Activated T-cell treated with anti-CD3 and anti-CD28 coated beads, Interleukin-2, amount 50 U/mL, for 1 hour (primary cell): ENCODE results near the gene HHAT.

Source experiments
- DNase-seq: peaks from one replicate; pipeline ENCODE4 v3.0.0-alpha.2; 2020

Gene HHAT

GRCh38 chr1:210328746-210329503 lies at the start of gene HHAT:
TSS of gene HHAT (plus strand) at chr1:210328902. CDS start at chr1:210348976, 20,074 bp downstream.
- peak; percentile 63 for DNase-seq

- DNase-seq, result no peak
Measured at GRCh38 chr1:210280221-210280620, 48.5 kb upstream of the HHAT start.

- DNase-seq, result no peak
Measured at GRCh38 chr1:210288116-210288515, 40.6 kb upstream of the HHAT start.

DNA sequence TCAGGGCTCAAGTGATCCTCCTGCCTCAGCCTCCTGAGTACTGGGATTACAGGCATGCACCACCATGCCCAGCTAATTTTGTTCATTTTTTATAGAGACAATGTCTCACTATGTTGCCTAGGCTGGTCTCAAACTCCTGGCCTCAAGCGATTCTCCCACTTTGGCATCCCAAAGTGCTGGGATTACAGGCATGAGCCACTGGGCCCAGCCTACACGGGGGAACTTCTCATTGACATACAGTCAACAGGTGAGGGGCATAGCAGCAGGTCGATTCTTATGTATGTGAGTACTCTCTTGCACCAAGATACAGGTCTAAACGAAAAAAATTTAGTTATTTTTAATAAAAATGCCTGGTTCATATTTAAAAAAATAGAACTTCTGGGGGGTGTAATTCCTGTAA lies 39.5 kb upstream of the HHAT start:
- DNase-seq, result no peak

- DNase-seq, result no peak
Measured at GRCh38 chr1:210291081-210291764, 37.5 kb upstream of the HHAT start.

- no peak for DNase-seq
Measured at GRCh38 chr1:210291786-210292230, 36.9 kb upstream of the HHAT start.

- DNase-seq, result peak; percentile 30
Measured at GRCh38 chr1:210292231-210292871, 36.4 kb upstream of the HHAT start.

DNA sequence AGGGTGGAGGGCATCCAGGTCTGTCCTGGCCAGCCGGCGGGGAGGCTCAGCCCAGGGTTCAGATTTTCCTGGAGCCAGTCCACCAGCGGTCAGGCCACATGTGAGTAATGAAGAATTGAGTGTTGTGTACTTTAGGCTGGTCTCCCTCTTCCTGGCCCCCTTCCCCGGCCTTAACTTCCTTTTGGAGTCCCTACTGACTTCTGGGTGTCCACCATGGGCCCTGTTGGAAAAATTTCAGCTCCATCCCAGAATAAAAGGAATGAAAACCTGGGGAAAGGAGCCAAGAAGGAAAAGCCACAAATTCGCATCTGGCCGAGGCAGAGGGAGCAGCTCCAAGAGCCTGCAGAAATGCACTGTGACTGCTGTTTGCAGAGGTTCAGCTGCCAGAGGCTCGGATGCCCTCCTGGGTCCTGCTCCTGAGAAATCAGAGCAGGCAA lies 35.5 kb upstream of the HHAT start:
- no peak for DNase-seq

DNA sequence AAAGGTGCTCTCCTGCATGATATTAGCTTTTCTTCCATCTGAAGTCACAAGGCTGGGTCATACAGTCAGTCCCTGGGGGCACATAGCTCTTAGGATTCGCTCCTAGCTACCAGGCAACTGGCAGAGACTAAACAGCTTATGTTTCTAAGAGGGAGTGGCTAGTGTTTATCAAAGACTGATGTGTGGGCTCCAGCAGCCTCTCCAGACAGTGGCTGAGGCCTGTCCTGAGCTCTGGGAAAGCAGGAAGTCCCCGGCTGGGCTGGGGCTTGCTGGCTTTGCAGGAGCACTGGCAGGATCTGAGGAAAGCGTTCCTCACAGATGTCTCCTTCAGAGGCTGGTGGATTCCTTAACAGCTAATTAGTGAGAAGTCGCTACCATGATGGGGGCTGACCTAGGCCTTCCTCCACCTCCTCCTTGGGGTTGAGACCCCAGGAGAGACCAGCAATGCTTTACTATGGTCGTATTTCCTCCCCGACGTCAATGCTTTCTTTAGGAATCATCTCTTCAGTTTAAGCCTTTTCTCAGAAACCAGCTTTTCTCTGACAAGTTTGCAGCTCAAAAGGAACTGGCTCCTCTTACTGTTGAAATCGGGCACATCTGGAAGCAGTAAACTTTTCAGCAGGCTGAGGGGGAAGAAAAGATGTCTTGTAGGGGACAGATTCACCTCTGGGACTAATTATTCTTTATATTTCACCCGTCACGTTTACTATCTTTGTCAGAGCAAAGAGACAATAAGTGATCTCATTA lies 33.5 kb upstream of the HHAT start:
- DNase-seq, result no peak

GRCh38 chr1:210296682-210297081 lies 32.0 kb upstream of the HHAT start:
- no peak for DNase-seq

- DNase-seq, result no peak
Measured at GRCh38 chr1:210298296-210298695, 30.4 kb upstream of the HHAT start.

GRCh38 chr1:210298936-210299335 lies 29.8 kb upstream of the HHAT start:
- no peak for DNase-seq

GRCh38 chr1:210299501-210299900 lies 29.2 kb upstream of the HHAT start:
- DNase-seq, result no peak

GRCh38 chr1:210300923-210301614 lies 27.6 kb upstream of the HHAT start:
- no peak for DNase-seq

- no peak for DNase-seq
Measured at GRCh38 chr1:210301615-210302000, 27.1 kb upstream of the HHAT start.

DNA sequence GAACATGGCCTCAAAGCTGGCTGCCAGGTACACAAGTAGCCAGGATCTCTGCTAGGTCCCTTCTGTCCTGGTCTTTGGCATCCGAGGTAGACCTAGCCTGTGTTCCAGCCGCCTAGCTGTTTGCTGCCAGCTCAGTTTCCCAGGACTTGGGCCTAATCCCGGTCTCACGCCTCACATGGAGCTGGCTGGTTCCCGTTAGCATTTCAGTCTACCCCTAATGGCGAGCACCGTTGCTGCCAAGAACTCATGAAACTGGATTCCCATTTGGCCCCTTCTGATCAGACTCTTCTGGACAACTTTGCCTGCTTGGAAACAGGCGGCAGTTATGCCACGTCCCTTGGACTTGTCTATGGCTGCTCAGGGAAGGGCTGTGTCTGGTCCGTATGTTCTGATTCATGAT lies 26.2 kb upstream of the HHAT start:
- DNase-seq, result no peak

DNA sequence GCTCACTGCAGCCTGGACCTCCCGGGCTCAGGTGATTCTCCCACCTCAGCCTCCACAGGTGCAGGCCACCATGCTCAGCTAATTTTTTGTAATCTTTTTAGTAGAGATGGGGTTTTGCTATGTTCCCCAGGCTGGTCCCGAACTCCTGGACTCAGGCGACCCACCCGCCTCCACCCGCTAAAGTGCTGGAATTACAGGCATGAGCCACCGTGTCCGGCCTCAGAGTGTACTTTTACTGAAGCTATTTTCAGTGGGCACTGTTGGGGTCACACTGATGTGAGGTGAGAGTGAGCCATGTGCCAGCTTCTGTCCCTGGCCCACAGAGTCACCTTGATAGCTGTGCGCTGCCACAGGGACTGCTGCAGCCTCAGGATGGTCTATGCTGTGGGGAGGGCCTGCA lies 25.3 kb upstream of the HHAT start:
- DNase-seq, result no peak

- no peak for DNase-seq
Measured at GRCh38 chr1:210310562-210311153, 18.0 kb upstream of the HHAT start.

GRCh38 chr1:210311726-210312493 lies 16.8 kb upstream of the HHAT start:
- DNase-seq, result no peak

- DNase-seq, result no peak
Measured at GRCh38 chr1:210313046-210313595, 15.6 kb upstream of the HHAT start.

DNA sequence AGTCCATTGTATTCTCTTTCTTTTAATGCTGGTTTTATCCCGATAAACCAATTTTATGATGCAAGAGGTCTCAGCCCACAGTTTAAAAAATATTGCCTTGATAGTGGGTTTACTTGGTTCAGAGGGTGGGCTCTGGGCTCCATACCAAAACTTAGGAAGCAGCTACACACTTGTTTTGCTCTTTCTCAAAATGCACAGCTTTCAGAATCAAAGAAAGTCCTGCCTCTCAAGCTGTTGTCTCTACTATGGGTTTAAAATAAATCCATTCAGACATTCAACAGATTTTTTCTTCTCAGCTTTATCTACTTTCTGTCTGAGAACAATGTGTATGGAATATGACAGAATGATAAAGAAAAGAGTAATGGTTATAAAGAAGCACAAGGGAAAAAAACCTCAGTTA lies 14.8 kb upstream of the HHAT start:
- DNase-seq, result no peak
